Choroid plexus epithelial cell (primary cell): ENCODE results near the gene LSR.

Experiments used
- DNase-seq: peaks from one replicate; pipeline ENCODE4 v3.0.0-alpha.2; 2010; ENCODE audit warnings: low read depth
- H3K4me3 ChIP-seq: 2 replicates; pipeline ENCODE4 v1.5.1; 2011; ENCODE audit warnings: low read depth, mild to moderate bottlenecking, control low read depth, low read length, moderate library complexity
- CTCF ChIP-seq: conservative IDR thresholded peaks from 2 replicates; pipeline ENCODE4 v1.5.1; 2011; ENCODE audit warnings: low read depth, mild to moderate bottlenecking, control low read depth, inconsistent platforms, low read length, moderate library complexity

LSR gene

GRCh38 chr19:35260694-35261304, 12.0 kb downstream of the LSR start:
- DNase-seq: no peak
- H3K4me3 ChIP-seq: no peak overlapping the region
- no peak for TF ChIP-seq CTCF

GRCh38 chr19:35261356-35262100, 12.7 kb downstream of the LSR start:
- DNase-seq: no peak
- TF ChIP-seq CTCF: no peak
- no peak overlapping the region for H3K4me3 ChIP-seq

- TF ChIP-seq CTCF: no peak
- no peak overlapping the region for H3K4me3 ChIP-seq
- no peak for DNase-seq
Observed at GRCh38 chr19:35262101-35262761, 13.4 kb downstream of the LSR start.

- no peak for TF ChIP-seq CTCF
- H3K4me3 ChIP-seq: no peak overlapping the region
Observed at GRCh38 chr19:35264268-35265125, 15.7 kb downstream of the LSR start.

GRCh38 chr19:35265126-35265899, 16.5 kb downstream of the LSR start:
- no peak for TF ChIP-seq CTCF
- no peak overlapping the region for H3K4me3 ChIP-seq
- no peak for DNase-seq

More at GRCh38 chr19:35264268-35265125, 15.7 kb downstream of the LSR start:
- DNase-seq: no peak

- TF ChIP-seq CTCF: no peak
- no peak for DNase-seq
- no peak overlapping the region for H3K4me3 ChIP-seq
Observed at GRCh38 chr19:35265900-35266519, 17.2 kb downstream of the LSR start.
